ENCODE measurements around the gene VEGFC. TPM values are rescaled to one million over a fixed set of nuclear protein-coding genes. Genes with fewer than 3 reads are reported as not detected.

VEGFC gene
- total RNA-seq, 1 donor from 2014 or later = 1.6 TPM

- Mint-ChIP-seq H3K27me3 (ENCODE audit: insufficient read depth, low read depth) (no peaks in the 10 kb centered on the region), H3K9me3 (peaks cover 2% of the 10 kb centered on the region), H3K4me3 (no peak overlapping the region), H3K27ac (no peak overlapping the region), H3K4me1 (no peaks in the 10 kb centered on the region), H3K36me3 (no peaks in the 10 kb centered on the region)
- Histone ChIP-seq H3K27ac (no peak overlapping the region), H2AFZ (replicated peaks) (no peak overlapping the region), H3K4me3 (no peak overlapping the region), H3K4me2 (no peak overlapping the region), H3K27me3 (no peaks in the 10 kb centered on the region), H3F3A (ENCODE audit: low read depth) (no peaks in the 10 kb centered on the region), H3K36me3 (no peaks in the 10 kb centered on the region), H3K9me3 (ENCODE audit: low read depth) (no peaks in the 10 kb centered on the region), H4K20me1 (ENCODE audit: low read depth) (no peaks in the 10 kb centered on the region), H3K4me1 (no peaks in the 10 kb centered on the region), H3K9ac (no peak overlapping the region), H3K79me2 (ENCODE audit: low read depth) (no peaks in the 10 kb centered on the region)
- TF ChIP-seq CTCF (IDR thresholded peaks at IDR 0.05) = no peak
- TF ChIP-seq EZH2phosphoT487 (IDR thresholded peaks at IDR 0.05) = no peak
- no peak for TF ChIP-seq EZH2 (IDR thresholded peaks at IDR 0.05)
- DNase-seq (ENCODE audit: low spot score) = no peak
Measured at GRCh38 chr4:176656108-176656507, 136.6 kb downstream of the VEGFC start.

GRCh38 chr4:176654565-176655216 lies 138.0 kb downstream of the VEGFC start:
- Histone ChIP-seq H3K4me2 (no peak overlapping the region), H3K27me3 (no peaks in the 10 kb centered on the region), H3K4me1 (no peaks in the 10 kb centered on the region), H3K4me3 (no peak overlapping the region), H3K79me2 (ENCODE audit: low read depth) (no peaks in the 10 kb centered on the region), H2AFZ (replicated peaks) (no peak overlapping the region), H4K20me1 (ENCODE audit: low read depth) (no peaks in the 10 kb centered on the region), H3K9ac (no peak overlapping the region), H3K36me3 (no peaks in the 10 kb centered on the region), H3K27ac (no peak overlapping the region), H3F3A (ENCODE audit: low read depth) (no peaks in the 10 kb centered on the region), H3K9me3 (ENCODE audit: low read depth) (no peaks in the 10 kb centered on the region)
- H3K27ac Mint-ChIP-seq = no peak overlapping the region
- no peak for TF ChIP-seq EZH2phosphoT487 (IDR thresholded peaks at IDR 0.05)
- TF ChIP-seq EZH2 (IDR thresholded peaks at IDR 0.05) = no peak
- no peak for TF ChIP-seq CTCF (IDR thresholded peaks at IDR 0.05)
- peaks cover 2% of the 10 kb centered on the region for H3K9me3 Mint-ChIP-seq
- H3K36me3 Mint-ChIP-seq = no peaks in the 10 kb centered on the region
- H3K4me3 Mint-ChIP-seq = no peak overlapping the region
- peaks cover 2% of the 10 kb centered on the region for H3K27me3 Mint-ChIP-seq (ENCODE audit: insufficient read depth, low read depth)
- no peak for DNase-seq (ENCODE audit: low spot score)
- H3K4me1 Mint-ChIP-seq = no peaks in the 10 kb centered on the region

- Histone ChIP-seq H3K27ac (no peak overlapping the region), H3K79me2 (ENCODE audit: low read depth) (no peaks in the 10 kb centered on the region), H3K9ac (no peak overlapping the region), H3K27me3 (no peaks in the 10 kb centered on the region), H2AFZ (replicated peaks) (no peak overlapping the region), H3K36me3 (no peaks in the 10 kb centered on the region), H3K9me3 (ENCODE audit: low read depth) (no peaks in the 10 kb centered on the region), H4K20me1 (ENCODE audit: low read depth) (no peaks in the 10 kb centered on the region), H3K4me3 (no peak overlapping the region), H3F3A (ENCODE audit: low read depth) (no peaks in the 10 kb centered on the region), H3K4me2 (no peak overlapping the region), H3K4me1 (no peaks in the 10 kb centered on the region)
- peaks cover 2% of the 10 kb centered on the region for H3K27me3 Mint-ChIP-seq (ENCODE audit: insufficient read depth, low read depth)
- H3K36me3 Mint-ChIP-seq = no peaks in the 10 kb centered on the region
- no peaks in the 10 kb centered on the region for H3K4me1 Mint-ChIP-seq
- peaks cover 2% of the 10 kb centered on the region for H3K9me3 Mint-ChIP-seq
- no peak overlapping the region for H3K4me3 Mint-ChIP-seq
- H3K27ac Mint-ChIP-seq = no peak overlapping the region
- no peak for DNase-seq (ENCODE audit: low spot score)
- TF ChIP-seq CTCF (IDR thresholded peaks at IDR 0.05) (no peak), EZH2 (IDR thresholded peaks at IDR 0.05) (no peak), EZH2phosphoT487 (IDR thresholded peaks at IDR 0.05) (no peak)
Measured at GRCh38 chr4:176653401-176654220, 139.1 kb downstream of the VEGFC start.

Data from neural progenitor cell (in vitro differentiated cells).